ENCODE results near the gene EIF1B.

Gene EIF1B

DNA sequence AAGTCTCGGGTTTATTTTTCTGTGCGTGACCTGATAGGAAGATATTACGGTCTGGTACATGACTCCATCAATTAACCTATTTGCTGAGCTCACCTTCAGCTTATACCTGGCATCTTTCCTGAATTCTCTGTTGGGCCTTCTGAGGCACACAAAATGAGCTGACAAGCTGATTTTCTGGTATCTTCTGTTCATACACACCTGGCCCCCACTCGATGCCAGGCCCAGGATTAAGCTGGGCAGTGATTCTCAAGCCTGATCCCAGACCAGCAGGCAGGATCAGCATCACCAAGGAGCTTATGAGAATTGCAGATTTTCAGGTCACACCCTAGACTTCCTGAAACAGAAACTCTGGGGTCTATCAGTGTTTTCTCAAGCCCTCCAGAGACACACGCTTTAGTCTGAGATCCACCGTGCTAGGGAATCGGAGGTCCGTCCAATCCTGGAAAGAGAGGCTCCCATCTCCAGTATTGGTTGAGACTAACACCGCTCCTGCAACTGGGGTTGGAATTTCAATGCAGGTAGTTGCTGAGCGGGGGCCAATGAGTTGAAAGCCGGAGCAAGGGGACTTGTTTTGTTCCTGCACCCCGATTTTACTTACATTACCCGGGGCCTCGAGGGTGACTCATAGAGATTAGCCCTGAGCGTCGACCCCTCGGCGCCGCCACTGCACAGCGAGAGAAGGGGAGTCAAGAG is 636 bp upstream of the EIF1B start:
- no peak for DNase-seq (ENCODE audit: low read depth in 3 of 3)

DNA sequence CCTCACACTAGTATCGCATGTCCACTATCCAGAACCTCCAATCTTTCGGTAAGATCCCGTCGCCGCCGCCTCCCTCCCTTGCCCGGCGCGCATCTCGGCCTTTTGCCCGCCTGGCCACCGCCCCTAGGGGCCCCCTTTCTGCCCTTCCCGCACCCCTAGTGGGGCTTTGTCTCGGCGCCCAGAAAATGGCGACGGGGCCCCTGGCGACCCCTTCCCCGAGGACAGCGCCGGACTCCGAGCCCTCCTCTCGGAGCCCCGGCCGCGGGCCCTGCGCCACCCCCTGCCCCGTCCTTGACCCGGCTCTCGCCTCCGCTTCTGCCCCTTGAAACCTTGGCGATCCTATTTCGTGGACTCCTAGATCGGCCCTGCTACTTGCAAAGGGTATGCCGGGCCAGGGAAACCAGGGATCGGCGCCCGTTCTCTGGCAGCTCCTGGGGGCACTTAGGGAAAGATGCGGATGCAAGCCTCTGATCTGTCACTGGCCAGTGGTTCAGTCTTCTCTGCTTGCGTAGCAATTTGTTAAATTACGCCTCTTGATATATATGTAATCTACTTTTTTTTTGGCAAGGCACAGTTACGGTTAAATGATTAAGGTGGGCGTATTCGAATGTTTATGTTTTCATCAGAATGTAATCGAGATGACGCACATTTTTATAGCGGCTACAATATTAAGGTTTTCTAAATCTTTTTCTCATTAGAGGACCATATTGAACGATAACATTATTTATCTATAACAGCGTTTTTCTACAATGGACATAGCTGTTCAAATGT is 603 bp downstream of the EIF1B start:
- no peak for DNase-seq (ENCODE audit: low read depth in 3 of 3)

DNA sequence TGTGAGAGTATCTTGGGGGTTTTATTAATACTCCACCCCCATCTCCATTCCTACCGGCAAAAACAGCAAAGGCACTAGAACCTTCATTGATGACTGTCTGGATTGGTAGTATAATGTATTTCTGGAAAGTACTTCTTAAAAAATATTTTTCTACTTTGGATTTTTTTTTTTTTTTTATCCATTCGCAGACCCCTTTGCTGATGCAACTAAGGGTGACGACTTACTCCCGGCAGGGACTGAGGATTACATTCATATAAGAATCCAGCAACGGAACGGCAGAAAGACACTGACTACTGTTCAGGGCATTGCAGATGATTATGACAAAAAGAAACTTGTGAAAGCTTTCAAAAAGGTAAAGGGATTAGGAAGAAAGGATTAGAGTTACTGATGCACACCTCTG is 1.2 kb downstream of the EIF1B start:
- DNase-seq (ENCODE audit: low read depth in 3 of 3) = no peak

DNA sequence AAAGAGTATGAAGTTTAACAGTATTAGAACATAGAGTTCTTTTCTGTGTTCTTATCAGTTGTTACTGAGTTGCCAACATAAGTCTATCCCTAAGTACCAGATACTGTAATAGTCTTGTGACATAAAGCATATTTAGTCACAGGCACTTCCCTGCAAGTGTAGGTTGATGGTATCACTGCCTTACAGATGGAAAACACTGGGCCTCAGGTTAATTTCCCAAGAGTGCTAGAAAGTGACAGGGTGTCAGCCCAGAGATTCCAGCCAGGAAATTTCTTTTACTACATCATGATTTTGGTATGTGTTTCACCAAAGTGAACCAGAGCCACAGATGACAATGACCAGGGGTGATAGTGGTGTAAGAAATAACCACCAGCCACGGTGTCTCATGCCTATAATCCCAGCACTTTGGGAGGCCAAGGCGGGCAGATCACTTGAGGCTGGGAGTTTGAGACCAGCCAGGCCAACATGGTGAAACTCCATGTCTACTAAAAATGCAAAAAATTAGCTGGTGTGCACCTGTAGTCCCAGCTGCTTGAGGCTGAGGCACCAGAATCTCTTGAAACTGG is 3.2 kb downstream of the EIF1B start:
- DNase-seq (ENCODE audit: low read depth in 3 of 3) = no peak

DNA sequence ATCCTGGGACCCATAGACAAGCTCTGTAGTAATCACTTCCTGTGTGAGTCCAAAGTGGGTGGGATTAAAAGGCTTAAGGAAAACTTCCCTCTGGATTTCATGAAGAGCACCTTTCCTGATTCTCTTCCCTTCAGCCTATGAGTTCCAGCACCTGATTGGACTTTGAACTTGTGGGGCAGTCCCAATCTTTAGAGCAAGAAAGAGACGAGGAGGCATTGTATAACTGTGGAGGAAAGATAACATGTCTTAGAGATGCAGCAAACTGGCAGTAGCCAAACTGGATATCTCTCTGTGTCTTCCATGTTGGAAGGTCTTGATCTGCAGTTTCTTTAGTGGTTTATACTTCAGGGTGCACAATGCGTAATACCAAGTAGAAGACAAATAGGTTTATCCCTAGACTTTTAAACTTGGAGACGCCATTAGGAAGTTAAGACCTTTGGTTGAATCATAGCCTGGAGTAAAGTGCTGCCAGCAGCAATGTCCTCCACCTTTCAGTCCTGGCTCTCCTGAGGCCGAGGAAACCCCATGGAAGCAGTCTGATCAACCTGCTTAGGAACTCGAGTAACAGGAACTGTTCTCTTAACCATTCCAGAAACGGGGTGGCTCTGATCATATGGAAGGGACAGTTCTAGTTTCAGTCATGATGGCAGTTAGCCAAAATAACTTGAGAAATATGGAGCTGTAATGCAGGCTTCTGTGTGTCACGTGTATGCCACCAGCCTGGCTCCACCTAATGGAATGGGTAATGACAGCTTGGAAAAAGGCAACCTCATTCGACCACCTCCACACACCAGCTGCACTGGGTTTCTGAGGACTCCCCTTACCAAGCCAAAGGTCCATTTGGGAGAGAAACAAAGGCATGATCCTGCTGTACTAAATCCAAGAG is 4.7 kb downstream of the EIF1B start:
- no peak for DNase-seq (ENCODE audit: low read depth in 3 of 3)

DNA sequence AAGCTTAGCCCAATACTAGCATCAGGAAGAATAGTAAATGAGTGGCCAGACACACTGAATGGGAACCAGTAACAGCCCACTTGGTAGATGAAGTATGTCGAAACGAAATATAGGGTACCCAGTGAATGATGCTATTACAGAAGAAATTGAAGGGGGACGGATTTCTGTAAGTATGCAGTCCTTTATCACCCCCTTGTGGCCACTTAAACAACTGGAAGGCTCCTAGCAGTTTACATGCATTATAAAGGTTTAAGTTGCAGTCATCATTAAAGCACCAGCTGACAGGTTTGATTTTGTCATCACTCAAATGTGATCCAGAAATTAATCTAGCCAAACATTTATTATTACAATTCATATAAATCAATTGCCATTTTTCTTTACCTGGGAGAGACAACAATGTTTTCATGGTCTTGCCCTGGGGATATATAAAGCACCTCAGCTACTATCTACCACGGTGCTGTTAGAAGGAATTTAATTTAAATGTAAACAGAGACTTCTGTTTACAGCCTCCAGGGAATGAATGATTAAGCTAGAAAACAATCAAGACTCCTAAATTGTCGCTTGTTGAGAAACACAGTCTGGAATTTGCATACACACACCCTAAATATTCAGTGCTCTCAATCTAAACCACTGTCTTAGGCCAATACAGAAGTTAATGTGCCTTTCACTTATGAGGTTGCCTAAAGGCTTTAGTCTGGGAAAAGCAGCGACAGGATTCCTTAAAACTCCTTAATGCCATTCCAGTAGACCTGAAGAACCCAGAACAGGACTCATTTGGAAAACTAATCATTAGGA is 7.8 kb downstream of the EIF1B start:
- DNase-seq (ENCODE audit: low read depth in 3 of 3) = peak in 1 of 3 experiments; percentile 17

DNA sequence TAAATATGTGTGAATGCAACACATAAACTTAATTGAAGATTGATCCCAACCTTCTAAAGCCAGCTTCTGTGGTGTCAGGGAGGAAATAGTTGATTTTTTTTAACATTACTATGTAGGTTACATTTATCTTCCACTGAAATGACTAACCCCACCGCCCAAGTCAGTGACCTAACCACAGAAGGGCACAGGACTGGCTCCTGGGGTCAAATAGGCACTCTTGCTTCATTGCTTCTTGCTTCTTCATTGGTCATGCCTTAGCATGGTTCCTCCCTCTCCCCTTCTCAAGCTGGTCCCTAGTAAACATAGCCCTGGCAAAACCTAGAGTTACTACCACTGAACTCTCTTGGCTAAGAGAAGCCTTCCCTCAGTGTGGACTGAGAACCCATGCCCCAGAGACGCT is 12.3 kb downstream of the EIF1B start:
- no peak for DNase-seq (ENCODE audit: low read depth in 3 of 3)

DNA sequence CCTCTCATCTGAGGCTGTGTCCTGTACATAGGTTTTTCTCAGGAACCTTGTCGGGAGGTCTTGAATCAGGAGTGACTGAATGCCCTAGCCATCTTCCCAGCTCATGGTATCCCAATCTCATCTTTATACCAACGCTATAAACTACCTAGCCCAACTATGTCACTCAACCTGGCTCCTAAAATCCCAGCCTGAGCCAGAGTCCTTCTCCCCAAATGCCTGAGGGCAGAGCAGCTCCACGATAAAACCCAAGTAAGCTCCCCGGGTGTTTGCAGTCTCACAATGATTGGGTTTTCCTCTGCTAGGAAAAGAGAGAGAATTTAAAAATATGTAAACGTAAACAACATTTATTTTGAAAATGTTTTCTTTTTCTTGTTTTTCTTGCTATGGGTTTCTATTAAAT is 14.4 kb downstream of the EIF1B start:
- DNase-seq (ENCODE audit: low read depth in 3 of 3) = no peak

DNA sequence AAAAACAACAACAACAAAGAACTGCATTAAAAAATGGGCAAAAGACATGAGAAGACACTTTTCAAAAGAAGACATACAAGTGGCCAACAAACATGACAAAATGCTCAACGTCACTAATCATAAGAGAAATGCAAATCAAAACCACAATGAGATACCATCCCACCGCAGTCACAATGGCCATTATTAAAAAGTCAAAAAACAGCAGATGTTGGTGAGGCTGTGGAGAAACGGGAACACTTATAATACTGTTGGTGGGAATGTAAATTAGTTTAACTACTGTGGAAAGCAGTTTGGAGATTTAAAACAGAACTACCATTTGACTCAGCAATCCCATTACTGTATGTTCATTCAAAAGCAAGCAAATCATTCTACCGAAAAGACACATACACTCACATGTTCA is 15.1 kb downstream of the EIF1B start:
- no peak for DNase-seq (ENCODE audit: low read depth in 3 of 3)

DNA sequence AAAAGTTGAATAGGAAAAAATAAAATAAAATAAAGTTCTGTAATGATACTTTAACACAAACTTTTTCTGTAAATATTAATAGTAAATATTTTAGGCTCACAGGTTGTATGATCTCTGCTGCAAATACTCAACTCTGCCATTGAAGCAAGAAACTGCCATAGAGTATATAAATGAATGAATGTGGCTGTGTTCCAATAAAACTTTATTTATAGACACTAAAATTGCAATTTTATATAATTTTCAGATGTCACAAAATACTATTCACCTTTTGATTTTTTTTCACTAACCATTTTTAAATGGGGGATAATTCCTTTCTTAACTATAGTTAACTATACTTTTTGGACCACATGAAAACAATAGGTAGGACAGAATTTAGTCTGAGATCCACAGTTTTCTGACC is 16.0 kb downstream of the EIF1B start:
- no peak for DNase-seq (ENCODE audit: low read depth in 3 of 3)

DNA sequence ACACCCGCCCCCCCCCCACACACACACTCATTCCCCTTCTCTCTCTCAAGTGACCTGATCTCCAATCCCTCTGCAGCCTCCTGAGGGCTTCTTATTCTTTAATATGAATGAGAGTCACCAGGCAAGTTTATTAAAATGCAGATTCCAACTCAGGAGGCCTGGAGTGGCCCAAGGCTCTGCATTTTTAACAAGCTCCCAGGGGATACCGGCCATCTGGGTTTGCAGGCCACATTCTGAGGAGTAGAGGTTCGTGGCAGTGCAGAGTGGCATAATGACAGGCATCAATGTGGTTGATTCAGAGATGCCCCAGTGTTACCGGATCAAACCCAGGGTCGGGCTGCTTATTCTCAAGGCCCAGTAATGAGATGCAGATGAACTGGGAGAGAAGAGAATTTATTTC is 18.9 kb downstream of the EIF1B start:
- DNase-seq (ENCODE audit: low read depth in 3 of 3) = no peak

DNA sequence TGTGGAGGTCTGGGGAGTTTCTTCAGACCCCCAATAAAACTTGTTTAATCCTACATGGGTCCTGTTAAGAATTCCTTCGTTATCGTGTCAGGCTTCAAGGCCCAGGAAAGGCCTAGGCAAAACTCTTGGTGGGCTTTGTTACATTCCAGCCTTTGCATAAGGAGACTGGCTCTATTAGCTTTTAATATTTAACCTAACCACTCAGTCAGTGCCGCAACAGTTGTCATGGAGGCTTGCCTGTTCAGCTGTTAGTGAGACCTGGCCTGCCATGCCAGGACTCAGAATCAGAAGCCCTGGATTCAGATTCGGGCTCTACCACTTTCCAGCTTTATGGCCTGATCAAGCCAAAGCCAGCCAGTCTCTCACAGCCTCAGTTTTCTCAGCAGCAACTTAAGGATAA is 19.6 kb downstream of the EIF1B start:
- no peak for DNase-seq (ENCODE audit: low read depth in 3 of 3)

DNA sequence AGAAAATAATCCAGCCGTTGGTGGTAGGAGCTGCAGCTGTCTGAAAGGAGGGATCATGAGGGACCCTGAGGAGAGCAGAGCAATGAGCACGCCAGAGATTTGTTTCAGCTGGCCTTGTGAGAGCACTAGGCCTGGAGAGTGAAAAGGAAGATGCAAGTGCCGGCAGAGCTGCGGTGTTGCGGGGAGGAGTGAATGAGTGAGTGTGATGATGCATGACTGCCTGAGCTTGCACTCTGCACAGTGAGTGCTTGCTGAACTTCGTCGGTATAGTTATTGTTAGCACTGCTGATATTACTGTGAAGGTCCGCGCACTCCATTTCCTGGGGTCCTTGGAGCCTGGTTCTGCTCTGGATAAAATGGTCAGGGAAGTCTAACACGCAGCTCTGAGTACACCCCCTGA is 23.2 kb downstream of the EIF1B start:
- no peak for DNase-seq (ENCODE audit: low read depth in 3 of 3)

DNA sequence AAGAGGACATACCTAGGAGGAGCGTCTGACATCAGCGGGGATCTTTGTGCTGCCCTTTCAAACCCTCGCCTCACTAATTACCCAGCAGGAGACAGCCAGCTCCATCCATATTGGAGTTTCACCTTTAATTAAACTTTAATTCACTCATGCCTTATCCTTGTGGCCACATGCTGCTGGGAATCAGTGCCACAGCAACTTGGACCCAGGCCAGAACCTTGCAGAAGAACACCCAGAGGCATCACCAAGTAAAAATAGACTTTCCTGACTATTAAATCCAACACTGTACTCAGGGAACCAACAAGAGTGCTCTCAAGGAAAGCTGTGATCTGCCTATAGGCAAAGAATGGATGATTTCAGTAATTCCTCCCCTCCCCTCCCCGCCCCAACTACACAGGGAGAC is 23.9 kb downstream of the EIF1B start:
- DNase-seq (ENCODE audit: low read depth in 3 of 3) = no peak

DNA sequence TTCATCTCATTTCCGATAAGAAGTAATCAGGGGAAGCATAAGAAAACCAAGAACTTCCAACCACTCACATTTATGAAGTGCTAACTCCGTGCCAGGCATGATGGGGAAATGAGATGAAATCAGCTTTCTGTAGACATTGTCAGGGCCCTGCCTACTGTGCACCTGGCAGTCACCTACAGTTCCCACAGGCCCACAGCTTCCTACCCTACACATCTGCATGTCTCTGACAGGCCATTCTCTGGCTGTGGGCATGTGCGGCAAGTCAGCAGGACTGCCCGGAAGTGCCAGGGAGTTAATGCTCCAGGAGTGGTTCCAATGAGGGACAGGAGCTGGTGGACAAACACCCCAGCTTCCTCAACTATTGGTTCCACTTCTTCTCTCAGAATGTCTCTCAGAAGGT is 24.3 kb downstream of the EIF1B start:
- DNase-seq (ENCODE audit: low read depth in 3 of 3) = no peak

DNA sequence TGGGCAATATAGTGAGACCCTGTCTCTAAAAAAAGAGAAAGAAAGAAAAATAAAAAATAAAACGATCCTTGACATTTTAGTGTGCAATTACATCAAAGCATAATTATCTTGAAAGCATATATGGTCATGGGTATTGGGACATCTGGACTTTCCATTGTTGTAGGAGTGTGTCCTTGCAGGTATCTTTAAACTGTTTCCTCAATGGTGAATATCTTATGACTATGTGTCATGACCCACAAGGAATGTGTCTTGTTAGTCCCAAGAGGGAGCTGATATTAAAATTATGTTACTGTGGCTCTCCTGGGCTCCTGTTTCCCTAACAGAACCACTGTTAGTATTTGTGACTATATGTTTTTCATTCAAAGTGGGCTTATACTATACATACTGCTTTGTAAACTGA is 26.6 kb downstream of the EIF1B start:
- DNase-seq (ENCODE audit: low read depth in 3 of 3) = no peak

DNA sequence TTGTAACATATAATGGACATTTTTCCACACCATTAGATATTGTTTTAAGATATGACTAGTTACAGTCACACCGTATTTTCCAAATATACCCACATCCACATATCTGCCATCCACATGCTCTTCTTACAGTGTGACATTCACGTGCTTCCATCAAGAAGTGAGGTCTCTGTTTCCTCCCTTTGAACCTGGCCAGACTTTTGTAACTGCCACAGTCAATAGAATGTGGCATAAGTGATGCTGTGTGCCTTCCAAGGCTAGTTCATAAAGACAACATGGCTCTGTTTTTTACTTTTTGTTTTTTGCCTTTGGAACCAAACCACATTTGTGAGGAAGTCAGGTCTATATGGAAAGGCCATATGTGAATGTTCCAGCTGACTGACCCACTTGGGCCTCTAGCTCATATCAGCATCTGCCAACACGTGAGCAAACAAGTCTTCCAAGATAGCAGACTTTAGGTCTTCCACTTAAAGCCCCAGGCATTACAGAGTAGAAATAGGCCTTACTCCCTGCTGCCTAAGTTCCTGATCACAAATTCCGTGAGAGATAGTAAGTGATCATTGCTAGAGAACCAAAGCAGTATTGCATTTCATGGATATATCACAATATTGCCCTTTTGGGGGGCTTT is 27.1 kb downstream of the EIF1B start:
- no peak for DNase-seq (ENCODE audit: low read depth in 3 of 3)

DNA sequence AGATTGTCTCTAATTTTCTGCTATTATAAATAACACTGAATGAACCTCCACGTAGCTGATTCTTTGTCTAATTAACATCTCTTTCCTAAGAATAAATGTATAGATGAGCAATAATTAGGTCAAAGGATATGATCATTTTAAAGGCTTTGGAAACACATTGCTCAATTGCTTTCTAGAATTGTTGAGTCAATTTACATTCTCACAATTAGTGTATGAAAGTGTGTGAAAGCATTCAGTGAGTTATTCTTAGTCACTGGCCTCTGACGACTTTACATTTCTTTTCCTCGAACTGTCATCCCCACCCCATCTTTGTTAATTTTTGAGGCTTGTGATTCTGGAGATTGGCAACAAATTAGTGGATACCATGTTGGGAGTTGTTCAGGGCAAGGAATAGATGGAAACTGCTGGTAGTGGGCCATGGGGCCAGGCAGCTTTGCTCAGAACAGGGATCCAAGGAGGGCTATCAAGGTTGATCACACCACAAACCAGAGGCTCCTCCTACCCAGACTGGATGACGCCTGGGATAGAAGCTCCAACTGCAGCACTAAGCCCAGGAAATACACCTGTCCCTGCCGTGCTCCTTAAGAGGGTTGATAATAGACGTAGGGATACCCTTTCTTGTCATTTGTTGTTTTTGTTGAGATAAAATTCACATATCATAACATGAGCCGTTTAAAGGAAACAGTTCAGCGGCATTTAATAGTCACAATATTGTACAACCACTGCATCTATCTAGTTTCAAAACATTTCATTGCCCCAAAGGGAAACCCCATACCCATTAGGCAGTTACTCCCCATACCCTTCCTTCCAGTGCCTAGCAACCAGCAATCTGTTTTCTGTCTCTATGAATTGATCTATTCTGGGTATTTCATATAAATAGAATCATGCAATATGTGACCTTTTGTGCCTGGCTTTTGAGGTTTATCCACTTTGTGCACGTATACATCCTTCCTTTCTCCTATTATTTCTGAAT is 27.9 kb downstream of the EIF1B start:
- no peak for DNase-seq (ENCODE audit: low read depth in 3 of 3)

DNA sequence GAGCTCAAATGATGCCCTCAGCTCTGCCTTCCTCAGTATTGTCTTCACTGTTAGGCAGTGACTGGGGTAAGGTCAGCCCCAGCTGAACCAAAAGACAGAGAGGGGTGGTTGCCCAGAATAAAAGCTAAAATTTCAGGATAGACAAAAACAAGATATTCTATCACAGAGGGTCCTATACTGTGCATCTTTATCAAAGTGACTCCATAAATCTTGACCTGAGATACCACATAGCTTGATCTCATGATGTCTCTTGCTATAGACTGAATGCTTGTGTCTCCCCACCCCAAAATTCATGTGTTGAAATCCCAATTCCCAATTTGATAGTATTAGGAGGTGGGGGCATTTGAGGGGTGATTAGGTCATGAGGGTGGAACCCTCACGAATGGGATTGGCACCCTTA is 30.4 kb downstream of the EIF1B start:
- DNase-seq (ENCODE audit: low read depth in 3 of 3) = no peak

Data from stimulated activated CD4-positive, alpha-beta T cell treated with anti-CD3 and anti-CD28 coated beads, TNF-alpha, amount 100 ng/mL, for 4 hours (primary cell).